ENCODE measurements around the gene EMC10.

EMC10 gene

GRCh38 chr19:50486823-50487515 is 10.7 kb downstream of the EMC10 start:
- H3K4me3 ChIP-seq, result no peak overlapping the region
- H3K27ac ChIP-seq, result no peak overlapping the region
- no peaks in the 10 kb centered on the region for H3K9me3 ChIP-seq (ENCODE audit: low read depth, low read length)
- TF ChIP-seq FOXP2 (optimal IDR thresholded peaks at IDR 0.05; ENCODE audit: control extremely low read depth, extremely low read length, insufficient read depth) (no peak), POLR2AphosphoS5 (IDR thresholded peaks at IDR 0.05; ENCODE audit: borderline replicate concordance, low read depth, low read length) (no peak), EZH2 (IDR thresholded peaks at IDR 0.05) (no peak)
- no peak for DNase-seq (ENCODE audit: low read depth, low spot score)
- no peak overlapping the region for H3K9ac ChIP-seq (ENCODE audit: insufficient read length)
- H3K36me3 ChIP-seq (ENCODE audit: insufficient read depth, low read length), result no peaks in the 10 kb centered on the region

DNA sequence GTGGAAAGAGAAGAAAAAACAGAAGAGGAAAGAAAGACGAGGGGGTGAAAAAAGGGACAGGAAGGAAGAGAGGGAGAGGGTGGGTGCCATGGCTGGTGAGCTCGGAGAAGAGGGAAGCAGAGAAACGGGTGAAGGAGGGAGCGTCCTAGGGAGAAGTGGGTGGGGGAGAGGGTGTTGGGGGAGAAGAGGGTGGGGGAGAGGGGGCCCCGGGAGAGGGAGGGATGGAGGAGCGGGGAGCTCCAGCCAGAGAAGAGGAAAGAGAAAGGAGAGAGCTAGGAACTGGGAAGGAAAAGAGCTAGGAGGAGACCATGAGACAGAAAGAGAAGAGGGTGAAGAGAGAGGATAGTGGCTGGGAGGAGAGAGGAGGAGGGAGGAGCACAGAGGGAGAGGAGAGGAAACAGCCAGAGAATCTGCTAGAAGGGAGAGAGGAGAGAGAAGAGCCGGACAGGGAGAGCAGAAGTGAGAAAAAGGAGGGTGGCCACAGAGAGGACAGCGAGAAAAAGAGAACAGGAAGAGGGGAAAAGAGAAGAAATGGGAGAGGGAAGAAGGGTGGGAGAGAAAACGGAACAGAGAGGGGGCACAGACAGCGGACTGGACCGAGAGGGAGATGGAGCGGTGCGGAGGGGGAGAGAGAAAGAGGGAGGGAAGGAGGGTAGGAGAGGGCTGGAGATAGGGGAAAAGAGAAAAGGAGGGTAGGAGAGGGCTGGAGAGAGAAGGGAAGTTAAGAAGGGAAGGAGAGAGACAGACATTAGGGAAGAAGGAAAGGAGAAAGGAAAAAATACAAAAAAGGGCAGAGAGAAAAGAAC is 12.3 kb downstream of the EMC10 start:
- Histone ChIP-seq H3K36me3 (ENCODE audit: insufficient read depth, low read length) (no peaks in the 10 kb centered on the region), H3K4me3 (no peak overlapping the region), H3K9me3 (ENCODE audit: low read depth, low read length) (no peaks in the 10 kb centered on the region), H3K9ac (ENCODE audit: insufficient read length) (no peak overlapping the region), H3K27ac (no peak overlapping the region)
- no peak for TF ChIP-seq EZH2 (IDR thresholded peaks at IDR 0.05)
- TF ChIP-seq FOXP2 (optimal IDR thresholded peaks at IDR 0.05; ENCODE audit: control extremely low read depth, extremely low read length, insufficient read depth), result no peak
- no peak for TF ChIP-seq POLR2AphosphoS5 (IDR thresholded peaks at IDR 0.05; ENCODE audit: borderline replicate concordance, low read depth, low read length)
- no peak for DNase-seq (ENCODE audit: low read depth, low spot score)

- no peak overlapping the region for H3K4me3 ChIP-seq
- no peaks in the 10 kb centered on the region for H3K36me3 ChIP-seq (ENCODE audit: insufficient read depth, low read length)
- no peak overlapping the region for H3K27ac ChIP-seq
- no peak for DNase-seq (ENCODE audit: low read depth, low spot score)
- TF ChIP-seq FOXP2 (optimal IDR thresholded peaks at IDR 0.05; ENCODE audit: control extremely low read depth, extremely low read length, insufficient read depth) (no peak), POLR2AphosphoS5 (IDR thresholded peaks at IDR 0.05; ENCODE audit: borderline replicate concordance, low read depth, low read length) (no peak), EZH2 (IDR thresholded peaks at IDR 0.05) (no peak)
- H3K9ac ChIP-seq (ENCODE audit: insufficient read length), result no peak overlapping the region
- no peaks in the 10 kb centered on the region for H3K9me3 ChIP-seq (ENCODE audit: low read depth, low read length)
Measured at GRCh38 chr19:50489461-50490011, 13.2 kb downstream of the EMC10 start.

DNA sequence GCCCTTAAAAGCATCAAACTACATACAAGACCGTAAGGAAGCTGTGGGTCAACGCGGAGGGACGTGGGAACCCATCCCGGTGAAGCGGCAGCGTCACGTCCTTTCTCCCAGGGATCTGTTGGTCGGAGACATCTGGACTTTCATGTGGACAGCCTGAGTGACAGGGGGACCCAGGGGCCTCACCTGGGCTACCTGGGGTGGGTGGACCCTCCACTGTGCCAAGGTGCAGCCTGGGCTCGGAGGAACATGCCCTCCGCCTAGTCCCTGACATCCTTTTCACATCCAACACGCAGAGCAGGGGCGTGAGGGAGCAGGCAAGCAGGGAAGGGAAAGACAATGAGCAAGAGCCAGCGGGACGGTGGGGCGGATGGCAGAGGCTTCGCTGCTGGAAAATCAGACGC is 14.1 kb downstream of the EMC10 start:
- TF ChIP-seq EZH2 (IDR thresholded peaks at IDR 0.05) (no peak), FOXP2 (optimal IDR thresholded peaks at IDR 0.05; ENCODE audit: control extremely low read depth, extremely low read length, insufficient read depth) (no peak), POLR2AphosphoS5 (IDR thresholded peaks at IDR 0.05; ENCODE audit: borderline replicate concordance, low read depth, low read length) (no peak)
- Histone ChIP-seq H3K27ac (no peak overlapping the region), H3K36me3 (ENCODE audit: insufficient read depth, low read length) (no peaks in the 10 kb centered on the region), H3K9ac (ENCODE audit: insufficient read length) (no peak overlapping the region), H3K9me3 (ENCODE audit: low read depth, low read length) (no peaks in the 10 kb centered on the region), H3K4me3 (no peak overlapping the region)
- no peak for DNase-seq (ENCODE audit: low read depth, low spot score)

DNA sequence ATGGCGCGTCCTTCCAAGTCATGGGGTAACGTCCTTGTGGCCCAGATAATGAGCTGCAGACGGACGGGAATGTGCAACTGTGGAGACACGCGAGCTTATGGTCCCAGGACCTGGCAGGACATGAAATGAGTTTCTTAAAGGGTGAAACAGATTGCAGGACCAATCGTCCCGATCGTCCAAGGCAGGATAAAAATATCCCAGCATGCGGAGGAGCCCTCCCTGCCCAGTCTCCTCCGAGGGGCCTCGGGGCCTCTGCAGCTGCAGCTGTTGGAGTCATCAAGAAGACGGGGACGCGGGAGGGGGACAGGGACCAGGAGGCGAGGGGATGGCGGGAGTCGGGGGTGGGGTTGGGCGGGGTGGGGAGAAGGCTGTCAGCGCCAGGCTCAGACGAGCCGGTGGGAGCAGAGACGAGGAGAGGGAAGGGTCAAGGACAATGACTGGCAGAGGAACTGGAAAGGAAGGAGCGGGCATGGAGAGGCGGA is 14.7 kb downstream of the EMC10 start:
- Histone ChIP-seq H3K9me3 (ENCODE audit: low read depth, low read length) (no peaks in the 10 kb centered on the region), H3K4me3 (no peak overlapping the region), H3K9ac (ENCODE audit: insufficient read length) (no peak overlapping the region), H3K27ac (no peak overlapping the region), H3K36me3 (ENCODE audit: insufficient read depth, low read length) (no peaks in the 10 kb centered on the region)
- no peak for DNase-seq (ENCODE audit: low read depth, low spot score)
- TF ChIP-seq FOXP2 (optimal IDR thresholded peaks at IDR 0.05; ENCODE audit: control extremely low read depth, extremely low read length, insufficient read depth) (no peak), POLR2AphosphoS5 (IDR thresholded peaks at IDR 0.05; ENCODE audit: borderline replicate concordance, low read depth, low read length) (no peak), EZH2 (IDR thresholded peaks at IDR 0.05) (no peak)

- no peak overlapping the region for H3K4me3 ChIP-seq
- no peaks in the 10 kb centered on the region for H3K9me3 ChIP-seq (ENCODE audit: low read depth, low read length)
- no peak overlapping the region for H3K9ac ChIP-seq (ENCODE audit: insufficient read length)
- H3K36me3 ChIP-seq (ENCODE audit: insufficient read depth, low read length), result no peaks in the 10 kb centered on the region
- no peak for DNase-seq (ENCODE audit: low read depth, low spot score)
- TF ChIP-seq FOXP2 (optimal IDR thresholded peaks at IDR 0.05; ENCODE audit: control extremely low read depth, extremely low read length, insufficient read depth), result no peak
- TF ChIP-seq EZH2 (IDR thresholded peaks at IDR 0.05), result no peak
- no peak for TF ChIP-seq POLR2AphosphoS5 (IDR thresholded peaks at IDR 0.05; ENCODE audit: borderline replicate concordance, low read depth, low read length)
- H3K27ac ChIP-seq, result no peak overlapping the region
Measured at GRCh38 chr19:50492303-50493052, 16.2 kb downstream of the EMC10 start.

GRCh38 chr19:50493171-50493570 is 16.9 kb downstream of the EMC10 start:
- H3K27ac ChIP-seq, result no peak overlapping the region
- no peaks in the 10 kb centered on the region for H3K9me3 ChIP-seq (ENCODE audit: low read depth, low read length)
- no peak overlapping the region for H3K9ac ChIP-seq (ENCODE audit: insufficient read length)
- no peak overlapping the region for H3K4me3 ChIP-seq
- no peak for DNase-seq (ENCODE audit: low read depth, low spot score)
- TF ChIP-seq POLR2AphosphoS5 (IDR thresholded peaks at IDR 0.05; ENCODE audit: borderline replicate concordance, low read depth, low read length), result no peak
- no peak for TF ChIP-seq EZH2 (IDR thresholded peaks at IDR 0.05)
- TF ChIP-seq FOXP2 (optimal IDR thresholded peaks at IDR 0.05; ENCODE audit: control extremely low read depth, extremely low read length, insufficient read depth), result no peak
- H3K36me3 ChIP-seq (ENCODE audit: insufficient read depth, low read length), result no peaks in the 10 kb centered on the region
